Measurements from ENCODE around the gene TUG1.

TUG1 gene

DNA sequence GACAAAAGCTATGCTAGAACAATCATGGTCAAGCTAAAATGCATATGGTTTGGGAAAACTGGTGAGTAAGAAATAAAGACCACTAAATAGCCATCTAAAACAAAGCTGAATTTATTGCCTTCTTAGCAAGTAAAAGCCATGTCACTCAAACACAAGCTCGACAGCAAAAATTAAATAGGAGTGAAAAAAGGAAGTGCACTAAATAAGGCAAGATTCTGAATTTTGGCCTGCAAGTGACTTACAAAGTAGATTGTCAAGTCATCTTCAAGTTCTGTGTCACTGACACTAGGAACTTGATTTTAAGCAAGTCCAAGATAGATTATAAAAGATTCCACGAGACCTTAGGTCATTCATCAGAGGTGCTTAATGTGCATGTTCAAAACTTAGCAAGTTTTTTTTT lies 27.4 kb downstream of the TUG1 start:
- DNase-seq, result no peak

GRCh38 chr22:30998329-30998728 lies 29.3 kb downstream of the TUG1 start:
- no peak for DNase-seq

DNA sequence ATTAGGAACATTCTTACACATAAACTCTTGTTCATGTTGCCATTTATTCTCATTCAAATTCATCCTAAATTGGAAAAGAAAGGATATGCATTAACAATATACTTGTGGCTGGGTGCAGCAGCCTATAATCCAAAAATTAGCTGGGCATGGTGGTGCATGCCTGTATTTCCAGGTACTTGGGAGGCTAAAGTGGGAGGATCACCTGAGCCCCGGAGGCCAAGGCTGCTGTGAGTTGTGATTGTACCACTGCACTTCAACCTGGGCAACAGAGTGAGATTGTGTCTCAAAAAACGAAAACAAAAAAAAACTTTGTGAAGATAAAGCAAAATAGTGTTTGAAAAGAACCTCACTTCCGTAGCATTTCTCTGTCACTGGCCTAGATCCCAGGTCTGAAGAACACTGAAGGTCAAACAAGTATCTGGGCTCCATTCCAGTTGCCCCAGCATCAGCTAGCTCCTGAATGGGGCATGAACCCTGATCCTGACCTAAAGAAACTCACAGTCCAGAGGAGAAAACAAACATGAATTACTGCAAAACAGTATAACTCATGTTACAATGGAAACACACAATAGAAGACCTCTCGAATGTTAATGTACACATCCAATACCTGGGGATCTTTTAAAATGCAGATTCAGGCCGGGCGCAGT lies 32.2 kb downstream of the TUG1 start:
- no peak for DNase-seq

- no peak for DNase-seq
Measured at GRCh38 chr22:31005535-31005934, 36.5 kb downstream of the TUG1 start.

DNA sequence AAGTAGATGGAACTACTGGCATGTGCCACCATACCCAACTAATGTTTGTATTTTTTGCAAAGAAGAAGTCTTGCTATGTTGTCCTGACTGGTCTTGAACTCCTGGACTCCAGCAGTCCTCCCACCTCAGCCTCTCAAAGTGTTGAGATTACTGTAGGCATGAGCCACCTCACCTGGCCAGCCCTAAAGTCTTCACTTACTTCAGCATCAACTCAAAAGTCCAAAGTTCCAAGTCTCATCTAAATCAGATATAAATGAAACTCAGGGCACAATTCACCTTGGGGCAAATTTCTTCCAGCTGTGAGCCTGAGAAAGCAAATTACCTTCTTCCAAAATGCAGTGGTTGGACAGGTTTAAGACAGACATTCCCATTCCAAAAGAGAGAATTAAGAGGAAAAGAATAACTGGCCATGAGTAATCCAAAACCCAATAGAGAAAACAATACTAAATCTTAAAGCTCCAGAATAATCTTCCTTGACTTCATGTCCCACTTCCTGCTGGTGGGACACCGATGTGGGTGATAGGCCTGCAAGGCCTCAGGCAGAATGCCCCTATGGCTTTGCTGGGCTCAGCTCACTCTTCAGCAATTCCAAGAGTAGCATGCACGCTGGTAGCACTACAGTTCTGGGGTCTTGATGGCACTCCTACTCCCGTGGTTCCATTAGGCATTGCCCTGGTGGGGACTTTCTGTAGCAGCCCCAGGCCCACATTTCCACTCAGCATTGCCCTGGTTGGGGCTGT lies 50.3 kb downstream of the TUG1 start:
- DNase-seq, result no peak

GRCh38 chr22:31020334-31020733 lies 51.3 kb downstream of the TUG1 start:
- no peak for DNase-seq

DNA sequence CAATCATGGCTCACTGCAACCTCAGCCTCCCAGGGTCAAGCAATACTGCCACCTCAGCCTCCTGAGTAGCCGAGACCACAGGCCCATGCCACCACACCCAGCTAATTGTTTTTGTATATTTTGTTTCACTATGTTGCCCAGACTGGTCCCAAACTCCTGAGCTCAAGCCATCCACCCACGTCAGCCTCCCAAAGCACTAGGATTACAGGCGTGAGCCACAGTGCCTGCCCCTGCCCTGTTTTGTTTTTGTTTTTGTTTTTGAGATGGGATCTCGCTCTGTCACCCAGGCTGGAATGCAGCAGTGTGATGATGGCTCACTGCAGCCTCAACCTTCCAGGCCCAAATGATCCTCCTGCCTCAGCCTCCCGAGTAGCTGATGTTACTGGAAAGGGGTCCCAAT lies 53.5 kb downstream of the TUG1 start:
- no peak for DNase-seq

Measured in nucleus accumbens (tissue), 56 donors.